Parathyroid adenoma (tissue), 2 donors: Measurements from ENCODE around the gene POTEH.
"Not testable (repeated sequence)": the region's sequence is repeated elsewhere in the genome, so short reads cannot be mapped to it uniquely, and the experiment has no call there.

Source experiments
- H2AFZ ChIP-seq: fragments of 300-600 bp; sonication (generic); one replicate; pipeline ENCODE4 v1.7.0; 2017; ENCODE audit warnings: antibody characterized with exemption, mild to moderate bottlenecking
- H3K27ac ChIP-seq: fragments of 300-600 bp; sonication (generic); one replicate; pipeline ENCODE4 v1.7.0; 2017
- H3K27me3 ChIP-seq: fragments of 300-600 bp; sonication (generic); one replicate; pipeline ENCODE4 v1.7.0; 2017; ENCODE audit warnings: low read length; ENCODE audit not compliant: control insufficient read depth, insufficient read depth
- H3K36me3 ChIP-seq: fragments of 300-600 bp; sonication (generic); one replicate; pipeline ENCODE4 v1.7.0; 2017; ENCODE audit warnings: low read length; ENCODE audit not compliant: control insufficient read depth, insufficient read depth
- H3K4me1 ChIP-seq: fragments of 300-600 bp; sonication (generic); one replicate; pipeline ENCODE4 v1.7.0; 2017; ENCODE audit warnings: control low read depth
- H3K4me2 ChIP-seq: fragments of 300-600 bp; sonication (generic); one replicate; pipeline ENCODE4 v1.7.0; 2017; ENCODE audit warnings: low read length
- H3K4me3 ChIP-seq: fragments of 300-600 bp; sonication (generic); one replicate; pipeline ENCODE4 v1.7.0; 2017; ENCODE audit warnings: low read depth, low read length
- H3K79me2 ChIP-seq: fragments of 300-600 bp; sonication (generic); one replicate; pipeline ENCODE4 v1.7.0; 2017; ENCODE audit warnings: control low read depth
- H3K9ac ChIP-seq: fragments of 300-600 bp; sonication (generic); one replicate; pipeline ENCODE4 v1.7.0; 2017; ENCODE audit warnings: mild to moderate bottlenecking
- H3K9me3 ChIP-seq: fragments of 300-600 bp; sonication (generic); one replicate; pipeline ENCODE4 v1.7.0; 2017; ENCODE audit warnings: low read length; ENCODE audit not compliant: control insufficient read depth
- donor health status: primary hyperparathyroidism.

POTEH gene

GRCh38 chr22:15738157-15738908 is 48.5 kb downstream of the POTEH start:
- H3K4me1 ChIP-seq, H3K27me3 ChIP-seq, H2AFZ ChIP-seq, H3K4me2 ChIP-seq, H3K4me3 ChIP-seq, H3K9me3 ChIP-seq, H3K27ac ChIP-seq, H3K9ac ChIP-seq, H3K79me2 ChIP-seq, H3K36me3 ChIP-seq: not testable (repeated sequence)

- H3K27ac ChIP-seq, H3K4me3 ChIP-seq, H3K4me1 ChIP-seq, H2AFZ ChIP-seq, H3K9ac ChIP-seq, H3K4me2 ChIP-seq, H3K79me2 ChIP-seq, H3K27me3 ChIP-seq, H3K9me3 ChIP-seq, H3K36me3 ChIP-seq: not testable (repeated sequence)
These were observed 49.1 kb downstream of the POTEH start for GRCh38 chr22:15738909-15739391.

GRCh38 chr22:15747636-15748323 is 58.0 kb downstream of the POTEH start:
- H3K79me2 ChIP-seq, H3K27ac ChIP-seq, H3K9me3 ChIP-seq, H3K4me3 ChIP-seq, H3K4me2 ChIP-seq, H3K9ac ChIP-seq, H3K36me3 ChIP-seq, H3K27me3 ChIP-seq, H3K4me1 ChIP-seq, H2AFZ ChIP-seq: not testable (repeated sequence)

DNA sequence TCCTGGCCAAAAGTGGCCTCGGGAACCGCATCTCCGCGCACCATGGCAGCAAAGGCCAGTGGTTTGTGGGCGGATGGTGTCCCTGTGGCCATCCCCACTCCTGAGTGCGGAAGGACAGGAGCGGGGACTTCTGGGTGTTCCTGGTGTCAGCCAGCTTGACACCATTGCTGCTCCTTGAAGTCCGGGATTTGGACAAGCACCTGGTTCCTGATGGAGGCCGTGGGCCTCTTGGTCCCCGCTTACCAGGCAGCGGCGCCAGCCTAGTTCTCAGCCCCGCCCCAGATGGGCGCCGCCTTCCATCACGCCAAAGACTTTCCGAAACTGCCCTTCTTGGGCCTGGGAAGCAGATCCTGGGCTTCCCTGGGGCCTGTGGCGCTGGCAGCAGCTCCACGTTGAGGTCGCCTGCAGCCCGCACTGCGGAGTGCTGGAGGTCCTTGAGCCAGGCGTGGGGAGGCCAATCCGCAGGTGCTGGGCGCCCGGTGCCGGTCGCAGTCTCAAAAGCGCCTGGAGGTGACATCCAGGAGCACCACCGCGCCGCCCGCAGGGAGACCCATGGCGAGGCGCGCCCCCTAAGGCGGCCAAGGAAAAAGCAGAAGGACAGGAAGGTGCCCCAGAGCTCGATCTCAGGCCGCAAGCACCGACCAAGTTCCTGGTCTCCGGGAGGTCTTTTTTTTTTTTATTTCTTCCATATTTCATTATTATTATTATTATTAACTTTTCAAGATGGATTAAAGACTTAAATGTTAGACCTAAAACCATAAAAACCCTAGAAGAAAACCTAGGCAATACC is 59.5 kb downstream of the POTEH start:
- not testable (repeated sequence) for H3K36me3 ChIP-seq, H3K4me2 ChIP-seq, H3K79me2 ChIP-seq, H3K9me3 ChIP-seq, H3K4me3 ChIP-seq, H3K4me1 ChIP-seq, H3K9ac ChIP-seq, H3K27me3 ChIP-seq, H2AFZ ChIP-seq, H3K27ac ChIP-seq

DNA sequence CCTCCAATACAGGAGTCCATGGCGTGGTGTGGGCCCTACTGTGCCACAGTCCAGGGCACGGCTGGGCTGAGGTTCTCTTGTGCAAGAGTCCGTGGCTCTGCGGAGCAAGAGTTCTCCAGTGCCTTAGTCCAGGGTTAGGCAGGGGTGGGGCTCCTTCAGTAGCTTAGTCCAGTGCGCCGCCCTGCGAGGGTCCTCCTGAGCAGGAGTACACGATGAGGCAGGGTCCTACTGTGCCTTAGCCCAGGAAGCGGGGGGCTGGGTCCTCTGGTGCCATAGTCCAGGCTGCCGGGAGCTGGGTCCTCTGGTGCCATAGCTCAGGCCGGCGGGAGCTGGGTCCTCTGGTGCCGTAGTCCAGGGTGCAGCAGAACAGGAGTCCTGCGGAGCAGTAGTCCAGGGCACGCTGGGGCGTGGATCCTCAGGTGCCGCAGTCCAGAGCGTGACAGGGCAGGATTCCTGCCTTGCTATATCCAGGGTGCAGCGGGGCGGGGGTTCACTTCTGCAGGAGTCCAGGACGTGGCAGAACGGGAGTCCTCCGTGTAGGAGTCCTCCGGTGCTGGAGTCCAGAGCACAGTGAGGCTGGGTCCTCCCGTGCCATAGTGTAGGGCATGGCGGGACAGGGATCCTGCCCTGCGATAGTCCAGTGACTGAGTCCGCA is 69.7 kb downstream of the POTEH start:
- not testable (repeated sequence) for H2AFZ ChIP-seq, H3K27ac ChIP-seq, H3K9ac ChIP-seq, H3K9me3 ChIP-seq, H3K4me3 ChIP-seq, H3K4me2 ChIP-seq, H3K4me1 ChIP-seq, H3K79me2 ChIP-seq, H3K36me3 ChIP-seq, H3K27me3 ChIP-seq

GRCh38 chr22:15760388-15761150 is 70.7 kb downstream of the POTEH start:
- H3K79me2 ChIP-seq, H3K4me2 ChIP-seq, H3K9me3 ChIP-seq, H2AFZ ChIP-seq, H3K36me3 ChIP-seq, H3K27me3 ChIP-seq, H3K27ac ChIP-seq, H3K4me1 ChIP-seq, H3K9ac ChIP-seq, H3K4me3 ChIP-seq: not testable (repeated sequence)

DNA sequence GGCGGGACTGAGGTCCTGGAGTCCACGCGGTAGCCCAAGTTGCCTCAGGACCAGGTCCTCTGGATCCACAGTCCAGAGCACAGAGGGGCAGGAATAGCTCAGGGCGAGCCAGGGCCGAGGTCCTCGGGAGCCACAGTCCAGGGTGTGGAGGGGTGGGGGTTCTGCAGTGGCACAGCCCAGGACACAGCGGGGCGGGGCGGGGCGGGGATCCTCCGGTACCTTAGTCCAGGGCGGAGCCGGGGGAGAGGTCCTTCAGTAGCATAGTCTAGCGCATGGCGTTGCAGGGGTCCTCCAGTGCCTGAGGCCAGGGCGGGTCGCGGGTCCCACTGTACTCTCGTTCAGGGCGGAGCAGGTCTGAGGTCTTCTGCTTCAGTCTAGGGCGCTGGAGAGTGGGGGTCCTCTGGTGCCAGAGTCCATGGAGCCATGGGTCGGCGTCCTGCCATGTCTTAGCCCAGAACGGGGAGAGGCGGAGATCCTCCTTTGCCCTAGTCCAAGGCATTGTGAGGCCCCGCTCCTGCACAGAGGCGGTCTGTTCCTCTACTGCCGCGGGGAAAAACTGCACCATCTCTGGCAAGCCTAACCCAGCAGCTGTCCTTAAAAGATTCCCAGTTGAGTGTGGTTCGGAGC is 71.4 kb downstream of the POTEH start:
- H3K4me1 ChIP-seq, H3K4me3 ChIP-seq, H3K4me2 ChIP-seq: not testable (repeated sequence)

DNA sequence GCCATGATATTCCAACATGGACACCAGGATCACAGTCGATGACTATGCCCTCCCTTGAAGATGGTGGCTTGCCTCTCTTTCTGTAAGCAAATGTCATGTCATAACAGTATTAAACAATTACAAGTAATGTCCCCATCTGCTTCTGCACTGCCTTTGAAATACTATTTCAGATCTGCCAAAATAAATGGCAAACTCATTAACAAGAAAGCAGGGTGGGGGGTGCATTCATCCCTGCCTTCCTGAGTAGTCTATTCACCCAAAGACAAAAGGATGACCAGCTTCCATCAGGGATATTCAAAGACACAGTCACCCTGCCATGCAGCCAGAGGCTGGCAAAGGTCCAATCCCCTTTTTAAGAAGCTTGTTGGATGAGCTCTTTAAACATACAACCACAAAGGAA is 73.7 kb downstream of the POTEH start:
- H3K79me2 ChIP-seq, H3K4me1 ChIP-seq, H3K9me3 ChIP-seq, H3K27ac ChIP-seq, H2AFZ ChIP-seq, H3K36me3 ChIP-seq, H3K27me3 ChIP-seq, H3K4me3 ChIP-seq, H3K4me2 ChIP-seq, H3K9ac ChIP-seq: not testable (repeated sequence)

More for the DNA sequence above, 71.4 kb downstream of the POTEH start:
- H2AFZ ChIP-seq, H3K27me3 ChIP-seq, H3K36me3 ChIP-seq, H3K79me2 ChIP-seq, H3K9ac ChIP-seq, H3K27ac ChIP-seq, H3K9me3 ChIP-seq: not testable (repeated sequence)
